ENCODE measurements around the gene RACK1.

GRCh38 chr5:181212934-181213333 lies 30.8 kb downstream of the RACK1 start:
- TF ChIP-seq CTCF (IDR thresholded peaks at IDR 0.05) (no peak), EZH2 (IDR thresholded peaks at IDR 0.05) (no peak)

Data from neural progenitor cell (in vitro differentiated cells).